A549 (cell line): ENCODE measurements around the gene TRIM25. TPM values are rescaled to one million over a fixed set of nuclear protein-coding genes. Genes with fewer than 3 reads are reported as not detected.

Experiments
- ATAC-seq, 2 experiments: fragments of 200-7000 bp in 1 of 2; fragments of >200 bp in 1 of 2; cut with Nextera tagmentation in 1 of 2; cut with Tn5 transposase in 1 of 2; 3 replicates each; pipeline versions ENCODE4 v1.8.0 to v1.9.1; 2018 to 2020; ENCODE audit warnings: mild to moderate bottlenecking in 1 of 2, moderate library complexity in 1 of 2
- CTCF ChIA-PET: fragments of 300-600 bp; sonication (Branson Sonifier 250); formaldehyde crosslinking; extraction: SDS; loops from one replicate; lab custom pipeline; 2021; ENCODE audit warnings: antibody characterized with exemption, inconsistent platforms; lab: Yijun Ruan, JAX
- POLR2A ChIA-PET: fragments of 350-600 bp; formaldehyde crosslinking; extraction: SDS; loops from one replicate; lab custom pipeline; 2021; ENCODE audit warnings: antibody characterized with exemption, inconsistent platforms; lab: Yijun Ruan, JAX
- DNase-seq, 2 experiments: peaks; one replicate each; pipeline versions ENCODE4 v3.0.0 to v3.0.0-alpha.2; 2011 to 2016; ENCODE audit warnings: low read depth in 1 of 2, low spot score in 1 of 2
- FAIRE-seq: peaks from 2 replicates; lab custom pipeline; 2011; peaks lifted over from hg19 to GRCh38; lab: Jason Lieb, UNC
- H3K27ac ChIP-seq, 2 experiments: fragments of >200 bp; sonication (Bioruptor Twin); formaldehyde crosslinking; 3 replicates each; pipeline ENCODE4 v1.5.1; 2016 to 2017
- H3K4me1 ChIP-seq: fragments of >200 bp; sonication (Bioruptor Twin); formaldehyde crosslinking; 3 replicates; pipeline ENCODE4 v1.6.1; 2016
- H3K4me2 ChIP-seq: fragments of >200 bp; sonication (Bioruptor Twin); formaldehyde crosslinking; 3 replicates; pipeline ENCODE4 v1.6.1; 2016
- H3K4me3 ChIP-seq: fragments of >200 bp; sonication (Bioruptor Twin); formaldehyde crosslinking; 3 replicates; pipeline ENCODE4 v1.5.1; 2016
- H3K9me3 ChIP-seq: fragments of >200 bp; sonication (Bioruptor Twin); formaldehyde crosslinking; 3 replicates; pipeline ENCODE4 v1.6.1; 2016
- BHLHE40 ChIP-seq: IDR thresholded peaks from 2 replicates; pipeline ENCODE4 v1.6.1; 2012; ENCODE audit warnings: low read depth, low read length, inconsistent platforms
- EHMT2 ChIP-seq: fragments of 200-600 bp; sonication (generic); IDR thresholded peaks from 2 replicates; pipeline ENCODE4 v1.6.1; 2016; ENCODE audit warnings: antibody characterized with exemption, low read depth, mild to moderate bottlenecking, moderate library complexity
- FOXS1 ChIP-seq: fragments of 250-450 bp; sonication (Bioruptor Pico); IDR thresholded peaks from 2 replicates; pipeline ENCODE4 v1.5.0; 2020; ENCODE audit warnings: mild to moderate bottlenecking, moderate library complexity
- HOXA7 ChIP-seq: fragments of 250-450 bp; sonication (Bioruptor Pico); IDR thresholded peaks from 2 replicates; pipeline ENCODE4 v1.5.0; 2020; ENCODE audit warnings: mild to moderate bottlenecking, moderate library complexity
- JUNB ChIP-seq: fragments of >200 bp; sonication (Bioruptor Twin); formaldehyde crosslinking; IDR thresholded peaks from 2 replicates; pipeline ENCODE4 v1.6.1; 2016
- MAZ ChIP-seq: fragments of 150-350 bp; IDR thresholded peaks from 2 replicates; pipeline ENCODE4 v1.6.1; 2014; ENCODE audit warnings: antibody characterized with exemption, low read depth, low read length, borderline replicate concordance
- NFE2L2 ChIP-seq: fragments of 150-350 bp; conservative IDR thresholded peaks from 2 replicates; pipeline ENCODE4 v1.6.1; 2014; ENCODE audit warnings: low read length
- PHF8 ChIP-seq: fragments of 200-600 bp; sonication (generic); IDR thresholded peaks from 2 replicates; pipeline ENCODE4 v1.6.1; 2016; ENCODE audit warnings: low read depth, mild to moderate bottlenecking, antibody characterized with exemption, moderate library complexity, borderline replicate concordance
- RARB ChIP-seq: fragments of 250-450 bp; sonication (Bioruptor Pico); IDR thresholded peaks from 2 replicates; pipeline ENCODE4 v1.8.0; 2021; ENCODE audit warnings: mild to moderate bottlenecking, moderate library complexity
- REST ChIP-seq: fragments of 200-600 bp; sonication (generic); IDR thresholded peaks from 2 replicates; pipeline ENCODE4 v1.6.1; 2016; ENCODE audit warnings: antibody characterized with exemption, mild to moderate bottlenecking, moderate library complexity
- RFX5 ChIP-seq: fragments of 450-650 bp; IDR thresholded peaks from 2 replicates; pipeline ENCODE4 v1.7.1; 2014; ENCODE audit warnings: antibody characterized with exemption, mild to moderate bottlenecking, moderate library complexity
- TP53 ChIP-seq: fragments of 250-450 bp; sonication (Bioruptor Pico); IDR thresholded peaks from 2 replicates; pipeline ENCODE4 v1.5.0; 2021; ENCODE audit warnings: mild to moderate bottlenecking, moderate library complexity
- ZC3H11A ChIP-seq: fragments of 450-650 bp; IDR thresholded peaks from 2 replicates; pipeline ENCODE4 v1.6.1; 2014; ENCODE audit warnings: antibody characterized with exemption, mild to moderate bottlenecking
- WGBS: methylation state at CpG from one replicate; pipeline ENCODE4 v1.1.6; 2017; ENCODE audit errors: missing lambda C conversion rate; 5-methylcytosine and 5-hydroxymethylcytosine counted together
- polyA plus RNA-seq, 4 experiments: library from polyadenylated mRNA; depleted of rRNA in 3 of 4; stranded (reverse); fragments of >200 nt; fragmentation: RNase III in 1 of 4; extraction: RNeasy Plus Mini Kit Qiagen cat#74134 plus additional on column Dnase treatment in 1 of 4; gene quantifications; 2 replicates in 3 of 4; 3 replicates in 1 of 4; pipeline ENCODE4 v1.2.3, GENCODE V29; 2011 to 2017
- TF ChIP-seq, protein P1 (sequence below): fragments of >200 bp; sonication (Bioruptor Twin); formaldehyde crosslinking; IDR thresholded peaks from 3 replicates; pipeline ENCODE4 v1.6.1; 2016
- TF ChIP-seq, protein P2 (sequence below): fragments of 250-450 bp; sonication (Bioruptor Pico); IDR thresholded peaks from 2 replicates; pipeline ENCODE4 v1.5.0; 2020; ENCODE audit warnings: low read depth, mild to moderate bottlenecking, moderate library complexity
- TF ChIP-seq, protein P3 (sequence below): IDR thresholded peaks from 2 replicates; pipeline ENCODE4 v1.6.1; 2012

Gene TRIM25
- polyA plus RNA-seq, 2 of the 4 experiments (the other 2 are of a cell fraction), result 38.3 to 65.4 TPM

DNA sequence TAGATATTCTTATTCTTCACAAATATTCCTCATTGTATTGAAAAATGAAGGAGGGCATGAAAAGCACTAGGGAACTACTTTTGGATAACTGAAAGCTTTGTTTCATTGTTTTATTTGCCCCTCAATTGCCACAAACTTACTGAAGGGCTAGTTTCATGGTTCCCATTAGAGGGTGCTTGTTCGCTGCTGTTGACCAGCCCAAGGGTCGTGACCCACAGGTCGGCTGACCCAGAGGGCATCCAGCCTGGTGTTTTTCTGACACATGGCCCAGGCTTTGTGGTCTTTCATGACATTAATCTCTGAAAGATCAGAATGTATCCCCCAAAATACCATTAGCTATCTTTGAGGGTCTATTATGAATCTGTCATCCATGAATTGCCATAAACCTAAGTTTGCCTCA lies 49.9 kb downstream of the TRIM25 start:
- no peak for TF ChIP-seq MAZ
- TF ChIP-seq, protein P1, sequence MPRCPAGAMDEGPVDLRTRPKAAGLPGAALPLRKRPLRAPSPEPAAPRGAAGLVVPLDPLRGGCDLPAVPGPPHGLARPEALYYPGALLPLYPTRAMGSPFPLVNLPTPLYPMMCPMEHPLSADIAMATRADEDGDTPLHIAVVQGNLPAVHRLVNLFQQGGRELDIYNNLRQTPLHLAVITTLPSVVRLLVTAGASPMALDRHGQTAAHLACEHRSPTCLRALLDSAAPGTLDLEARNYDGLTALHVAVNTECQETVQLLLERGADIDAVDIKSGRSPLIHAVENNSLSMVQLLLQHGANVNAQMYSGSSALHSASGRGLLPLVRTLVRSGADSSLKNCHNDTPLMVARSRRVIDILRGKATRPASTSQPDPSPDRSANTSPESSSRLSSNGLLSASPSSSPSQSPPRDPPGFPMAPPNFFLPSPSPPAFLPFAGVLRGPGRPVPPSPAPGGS, result no peak
- no peak for TF ChIP-seq RFX5
- TF ChIP-seq, protein P2, sequence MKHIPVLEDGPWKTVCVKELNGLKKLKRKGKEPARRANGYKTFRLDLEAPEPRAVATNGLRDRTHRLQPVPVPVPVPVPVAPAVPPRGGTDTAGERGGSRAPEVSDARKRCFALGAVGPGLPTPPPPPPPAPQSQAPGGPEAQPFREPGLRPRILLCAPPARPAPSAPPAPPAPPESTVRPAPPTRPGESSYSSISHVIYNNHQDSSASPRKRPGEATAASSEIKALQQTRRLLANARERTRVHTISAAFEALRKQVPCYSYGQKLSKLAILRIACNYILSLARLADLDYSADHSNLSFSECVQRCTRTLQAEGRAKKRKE (CRISPR knock-in tag), result no peak
- TF ChIP-seq RARB (CRISPR knock-in tag), result no peak
- no peak for TF ChIP-seq EHMT2
- no peak for TF ChIP-seq TP53 (CRISPR knock-in tag)
- TF ChIP-seq, all 56 proteins: peak for 0
- no peaks in the 10 kb centered on the region for H3K4me1 ChIP-seq
- DNase-seq, result no peak
- 75% methylated on average over 3 of the region's 3 CpGs for WGBS
- H3K9me3 ChIP-seq, result no peaks in the 10 kb centered on the region
- FAIRE-seq, result no peak
- no peak overlapping the region for H3K4me3 ChIP-seq
- POLR2A ChIA-PET, result no interaction called here
- no peak overlapping the region for H3K4me2 ChIP-seq
- CTCF ChIA-PET, result interaction anchor here (0.6 to 1.9 kb wide), 8 partner anchors 9 to 1259 kb away, joined by 3 to 4 read pairs (median 3); partner anchors contain the start of gene COIL
- ATAC-seq, result no peak
- no peak overlapping the region for H3K27ac ChIP-seq

DNA sequence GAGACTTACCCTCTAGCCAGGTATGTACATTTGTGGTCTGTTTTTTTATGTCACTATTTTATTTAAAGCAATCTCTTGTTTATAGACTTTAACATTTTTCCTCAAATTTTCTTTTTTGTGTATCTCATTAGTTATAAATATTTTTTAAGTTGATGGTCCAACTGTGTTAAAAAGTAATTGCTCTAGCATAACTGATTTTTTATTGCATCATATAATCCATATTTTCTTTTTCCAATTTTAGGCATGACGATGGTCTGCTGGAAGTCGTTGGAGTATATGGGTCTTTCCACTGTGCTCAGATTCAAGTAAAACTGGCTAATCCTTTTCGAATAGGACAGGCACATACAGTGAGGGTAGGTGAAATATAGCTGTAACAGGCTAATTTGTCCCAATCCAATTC lies 52.0 kb downstream of the TRIM25 start:
- POLR2A ChIA-PET, result interaction anchor here (2.1 kb wide), 1 partner anchor 28 kb away, joined by 5 read pairs; the partner anchor contains the start of genes C17orf67 and DGKE
- FAIRE-seq (no peak), ATAC-seq (no peak), DNase-seq (no peak)
- Histone ChIP-seq H3K27ac (no peak overlapping the region), H3K4me1 (no peaks in the 10 kb centered on the region), H3K4me2 (no peak overlapping the region), H3K4me3 (no peak overlapping the region), H3K9me3 (no peaks in the 10 kb centered on the region)
- TF ChIP-seq, protein P3, sequence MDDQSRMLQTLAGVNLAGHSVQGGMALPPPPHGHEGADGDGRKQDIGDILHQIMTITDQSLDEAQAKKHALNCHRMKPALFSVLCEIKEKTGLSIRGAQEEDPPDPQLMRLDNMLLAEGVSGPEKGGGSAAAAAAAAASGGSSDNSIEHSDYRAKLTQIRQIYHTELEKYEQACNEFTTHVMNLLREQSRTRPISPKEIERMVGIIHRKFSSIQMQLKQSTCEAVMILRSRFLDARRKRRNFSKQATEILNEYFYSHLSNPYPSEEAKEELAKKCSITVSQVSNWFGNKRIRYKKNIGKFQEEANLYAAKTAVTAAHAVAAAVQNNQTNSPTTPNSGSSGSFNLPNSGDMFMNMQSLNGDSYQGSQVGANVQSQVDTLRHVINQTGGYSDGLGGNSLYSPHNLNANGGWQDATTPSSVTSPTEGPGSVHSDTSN, result no peak
- TF ChIP-seq, protein P2 (CRISPR knock-in tag), result no peak
- TF ChIP-seq BHLHE40 (no peak), FOXS1 (no peak), REST (no peak), JUNB (no peak), NFE2L2 (no peak), PHF8 (no peak), HOXA7 (no peak), ZC3H11A (no peak)
- CTCF ChIA-PET, result interaction anchor here (0.9 kb wide), 1 partner anchor 10 kb away, joined by 3 read pairs; no protein-coding TSS in a partner anchor
- 92% methylated on average over 3 of the region's 3 CpGs for WGBS
